NT2/D1 (cell line): ENCODE data around the gene MOB3B.

Experiments used
- DNase-seq: peaks from one replicate; pipeline ENCODE4 v3.0.0-alpha.2; 2011; ENCODE audit warnings: low read depth, low spot score
- H3K27me3 ChIP-seq: 2 replicates; pipeline ENCODE4 v1.6.0; 2011; ENCODE audit warnings: mild to moderate bottlenecking; ENCODE audit not compliant: insufficient read length, insufficient read depth
- H3K36me3 ChIP-seq: 2 replicates; pipeline ENCODE4 v1.6.1; 2011; ENCODE audit warnings: mild to moderate bottlenecking, low read length, mixed read lengths; ENCODE audit not compliant: insufficient read depth, insufficient read length
- H3K4me1 ChIP-seq: 2 replicates; pipeline ENCODE4 v1.5.1; 2011; ENCODE audit not compliant: insufficient read depth, insufficient read length
- H3K4me3 ChIP-seq: 2 replicates; pipeline ENCODE4 v1.5.1; 2011; ENCODE audit warnings: low read depth; ENCODE audit not compliant: insufficient read length
- H3K9ac ChIP-seq: 2 replicates; pipeline ENCODE4 v1.6.0; 2011; ENCODE audit warnings: low read depth; ENCODE audit not compliant: insufficient read length
- H3K9me3 ChIP-seq: 2 replicates; pipeline ENCODE4 v1.5.1; 2011; ENCODE audit warnings: mild to moderate bottlenecking, low read length; ENCODE audit not compliant: insufficient read depth
- SUZ12 ChIP-seq: IDR thresholded peaks from 2 replicates; pipeline ENCODE4 v1.6.1; 2011; ENCODE audit not compliant: insufficient read length, insufficient read depth; ENCODE audit errors: extremely low read depth
- YY1 ChIP-seq: IDR thresholded peaks from 2 replicates; pipeline ENCODE4 v1.6.1; 2011; ENCODE audit not compliant: insufficient read length, insufficient read depth
- ZNF274 ChIP-seq: IDR thresholded peaks from 2 replicates; pipeline ENCODE4 v1.6.1; 2011; ENCODE audit warnings: mild to moderate bottlenecking, low read depth, low read length

Gene MOB3B

DNA sequence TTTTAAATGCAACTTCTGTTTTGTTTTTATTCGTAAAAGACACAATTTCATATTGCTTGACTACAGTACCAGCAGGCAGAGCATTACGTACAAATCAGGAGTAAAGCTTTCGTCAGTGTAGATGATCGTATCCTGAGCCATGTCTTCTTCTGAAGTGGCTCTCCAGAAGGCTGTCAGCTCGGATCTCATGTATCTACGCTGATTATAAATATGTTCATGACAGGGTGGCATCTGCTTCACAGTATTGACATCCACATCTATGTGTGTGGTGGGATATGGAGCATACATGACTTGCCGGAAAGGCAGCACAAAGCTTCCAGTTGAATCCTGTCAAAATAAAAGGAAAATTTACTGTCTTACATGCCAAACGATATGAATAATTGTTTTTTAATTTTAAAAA lies 26.9 kb upstream of the MOB3B start:
- no peak overlapping the region for H3K4me3 ChIP-seq
- no peaks in the 10 kb centered on the region for H3K4me1 ChIP-seq
- H3K9ac ChIP-seq = no peak overlapping the region
- peaks cover 26% of the 10 kb centered on the region for H3K36me3 ChIP-seq
- H3K9me3 ChIP-seq = no peaks in the 10 kb centered on the region
- DNase-seq = no peak
- H3K27me3 ChIP-seq = no peaks in the 10 kb centered on the region
- TF ChIP-seq YY1 (no peak), ZNF274 (no peak), SUZ12 (no peak)

DNA sequence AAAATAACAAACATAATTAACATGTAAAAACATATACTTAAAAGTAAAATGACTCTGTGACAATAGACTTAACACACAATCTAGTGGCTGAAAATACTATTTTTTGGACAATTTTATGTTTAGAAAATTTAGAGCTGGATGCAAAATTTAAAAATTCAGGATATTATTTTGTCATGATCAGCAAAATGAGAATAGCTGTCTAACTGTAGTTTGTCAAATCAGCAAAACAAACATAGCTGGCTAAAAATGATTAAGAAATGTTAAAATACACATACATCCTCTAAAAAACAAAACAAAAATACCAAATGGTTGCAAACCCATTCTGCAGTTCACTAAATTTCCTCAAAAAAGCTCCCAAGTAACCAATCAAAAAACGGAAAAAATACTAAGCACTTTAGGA lies 25.1 kb upstream of the MOB3B start:
- peaks cover 31% of the 10 kb centered on the region for H3K36me3 ChIP-seq
- H3K9ac ChIP-seq = no peak overlapping the region
- no peaks in the 10 kb centered on the region for H3K27me3 ChIP-seq
- H3K4me3 ChIP-seq = no peak overlapping the region
- H3K9me3 ChIP-seq = no peaks in the 10 kb centered on the region
- no peak for TF ChIP-seq ZNF274
- TF ChIP-seq SUZ12 = no peak
- no peak for TF ChIP-seq YY1
- DNase-seq = no peak
- no peaks in the 10 kb centered on the region for H3K4me1 ChIP-seq

DNA sequence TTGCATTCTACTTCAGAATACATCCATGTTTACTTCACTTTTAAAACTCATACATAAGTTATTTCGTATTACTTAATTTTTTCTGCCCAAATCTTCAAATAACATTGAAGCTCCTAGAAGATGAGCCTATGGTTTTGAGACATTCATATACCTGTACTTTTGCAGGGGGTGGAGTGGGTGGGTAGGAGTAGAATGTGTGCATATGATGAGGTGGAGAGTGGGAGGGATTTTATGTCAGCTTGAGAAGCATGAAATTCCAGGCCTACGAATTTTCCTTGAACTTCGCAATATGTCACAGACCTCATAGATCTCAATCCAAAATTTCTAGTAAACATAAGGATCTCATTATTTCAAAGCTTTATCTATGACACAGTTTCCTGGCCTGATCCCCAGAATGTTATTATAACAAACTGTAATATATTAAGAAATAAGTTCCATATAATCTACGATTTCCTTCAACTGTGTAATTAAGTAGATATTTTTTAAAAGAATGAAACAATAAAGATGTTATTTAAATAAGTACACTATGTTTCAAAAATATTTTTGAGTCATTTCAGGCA lies 19.7 kb upstream of the MOB3B start:
- peaks cover 15% of the 10 kb centered on the region for H3K36me3 ChIP-seq
- H3K4me3 ChIP-seq = no peak overlapping the region
- no peaks in the 10 kb centered on the region for H3K9me3 ChIP-seq
- no peak for DNase-seq
- H3K27me3 ChIP-seq = no peaks in the 10 kb centered on the region
- TF ChIP-seq YY1 = no peak
- no peak for TF ChIP-seq SUZ12
- TF ChIP-seq ZNF274 = no peak
- no peaks in the 10 kb centered on the region for H3K4me1 ChIP-seq
- H3K9ac ChIP-seq = no peak overlapping the region

DNA sequence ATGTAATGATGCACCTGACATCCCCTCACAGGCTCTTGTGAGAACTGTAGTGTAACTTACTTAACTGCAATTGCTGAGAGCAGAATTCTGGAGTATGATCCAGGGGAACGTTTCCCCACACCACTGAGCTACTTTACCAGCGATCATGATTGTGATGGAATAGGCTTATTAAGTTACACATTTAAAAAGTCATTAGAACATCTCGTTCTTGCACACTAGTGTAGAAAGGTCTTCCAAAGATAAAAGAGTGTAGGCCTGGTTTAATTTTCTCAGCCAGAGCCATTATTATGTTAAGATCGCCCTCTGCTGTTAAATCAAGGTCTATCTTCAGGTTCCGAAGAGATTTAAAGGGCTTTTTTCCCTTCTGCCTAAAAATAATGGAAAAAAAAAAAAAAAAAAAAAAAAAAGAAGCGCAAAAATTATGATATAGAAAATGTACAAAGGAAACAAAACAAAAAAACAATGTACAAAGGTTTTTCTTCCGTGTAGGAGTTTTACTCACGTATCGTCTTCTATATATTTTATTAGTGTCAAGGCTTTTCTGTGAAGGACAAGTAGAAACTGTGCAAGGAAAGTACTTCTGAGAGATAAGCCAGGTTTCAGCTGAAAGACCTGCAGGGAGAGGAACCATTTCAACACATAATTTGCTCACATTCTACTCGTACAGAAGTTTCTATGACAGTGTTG lies 18.6 kb upstream of the MOB3B start:
- no peaks in the 10 kb centered on the region for H3K4me1 ChIP-seq
- no peak overlapping the region for H3K9ac ChIP-seq
- no peaks in the 10 kb centered on the region for H3K27me3 ChIP-seq
- TF ChIP-seq SUZ12 (no peak), YY1 (no peak), ZNF274 (no peak)
- no peak overlapping the region for H3K4me3 ChIP-seq
- no peak for DNase-seq
- no peaks in the 10 kb centered on the region for H3K9me3 ChIP-seq
- H3K36me3 ChIP-seq = peaks cover 11% of the 10 kb centered on the region

DNA sequence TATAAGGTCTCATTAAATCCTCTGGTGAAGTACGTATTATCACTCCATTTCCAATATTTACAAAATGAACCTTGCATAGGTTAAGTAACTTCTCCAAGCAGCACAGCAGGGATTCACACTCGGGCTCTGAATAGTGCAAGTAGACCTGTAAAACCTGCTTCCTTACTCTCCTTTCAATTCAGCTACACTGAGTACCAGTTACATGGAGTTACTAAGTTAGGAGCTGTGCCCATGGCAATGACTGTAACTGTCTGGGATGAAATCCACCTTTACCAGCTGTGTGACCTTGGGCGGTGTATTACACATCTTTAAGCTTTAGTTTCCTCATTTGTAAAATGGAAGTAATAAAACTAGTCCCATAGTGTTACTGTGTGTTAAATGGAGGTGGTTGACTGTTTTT lies 15.9 kb upstream of the MOB3B start:
- Histone ChIP-seq H3K4me1 (no peaks in the 10 kb centered on the region), H3K36me3 (peaks cover 7% of the 10 kb centered on the region), H3K9ac (no peak overlapping the region), H3K27me3 (no peaks in the 10 kb centered on the region), H3K4me3 (no peak overlapping the region), H3K9me3 (no peaks in the 10 kb centered on the region)
- no peak for DNase-seq
- TF ChIP-seq SUZ12 = no peak
- no peak for TF ChIP-seq ZNF274
- TF ChIP-seq YY1 = no peak

DNA sequence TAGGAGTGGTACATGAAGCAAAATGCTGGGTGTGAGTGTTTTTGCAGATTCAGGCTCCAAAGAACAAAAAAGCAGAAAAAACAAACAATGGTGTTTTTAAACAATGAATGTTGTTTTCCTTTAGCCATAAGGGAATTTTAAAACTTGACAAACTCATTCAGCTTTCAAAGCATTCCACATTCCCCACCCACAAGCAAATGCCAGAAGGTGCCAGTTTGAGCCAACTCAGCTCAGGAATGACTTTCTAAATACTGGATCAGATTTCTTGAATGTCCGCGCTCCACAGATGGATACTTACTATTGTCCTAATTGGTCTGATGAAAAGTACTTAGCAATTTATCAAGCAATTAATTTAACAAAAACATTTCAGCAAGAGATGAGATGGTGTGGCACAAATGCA lies 12.9 kb upstream of the MOB3B start:
- no peak for DNase-seq
- H3K36me3 ChIP-seq = peaks cover 3% of the 10 kb centered on the region
- H3K4me3 ChIP-seq = no peak overlapping the region

DNA sequence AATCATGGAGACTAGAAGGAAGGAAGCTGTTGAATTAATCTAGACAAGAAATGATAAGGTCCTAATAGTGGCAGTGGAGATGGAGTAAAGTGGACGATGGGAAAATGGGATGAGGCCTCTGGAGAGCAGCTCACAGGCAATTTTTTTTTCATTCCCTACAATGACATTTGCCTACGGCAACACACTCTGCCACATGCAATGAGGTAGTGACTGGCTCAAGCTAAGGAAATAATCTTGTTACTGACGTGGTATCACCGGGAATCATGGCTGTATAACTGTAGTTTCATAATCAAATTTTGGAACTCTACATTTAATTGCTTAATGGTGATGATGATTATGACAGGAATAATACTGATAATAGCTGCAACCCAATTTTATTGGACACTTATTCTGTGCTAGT lies 12.1 kb upstream of the MOB3B start:
- Histone ChIP-seq H3K4me1 (no peaks in the 10 kb centered on the region), H3K4me3 (no peak overlapping the region), H3K9ac (no peak overlapping the region), H3K9me3 (no peaks in the 10 kb centered on the region), H3K36me3 (peaks cover 3% of the 10 kb centered on the region), H3K27me3 (no peaks in the 10 kb centered on the region)
- TF ChIP-seq YY1 = no peak
- TF ChIP-seq ZNF274 = no peak
- no peak for TF ChIP-seq SUZ12
- DNase-seq = no peak

More for the DNA sequence above, 12.9 kb upstream of the MOB3B start:
- Histone ChIP-seq H3K27me3 (no peaks in the 10 kb centered on the region), H3K9me3 (no peaks in the 10 kb centered on the region), H3K9ac (no peak overlapping the region), H3K4me1 (no peaks in the 10 kb centered on the region)
- TF ChIP-seq YY1 (no peak), ZNF274 (no peak), SUZ12 (no peak)
